Hepatocyte (in vitro differentiated cells): Measurements from ENCODE around the gene RNASEL.

ENCODE experiments used
- CTCF ChIP-seq: fragments of 200-600 bp; sonication (generic); IDR thresholded peaks from 2 replicates; pipeline ENCODE4 v1.5.1; 2016; ENCODE audit warnings: antibody characterized with exemption, mild to moderate bottlenecking; ENCODE audit not compliant: poor library complexity
- EZH2 ChIP-seq: fragments of 200-600 bp; sonication (generic); IDR thresholded peaks from 2 replicates; pipeline ENCODE4 v1.6.1; 2016; ENCODE audit warnings: antibody characterized with exemption, mild to moderate bottlenecking, borderline replicate concordance
- EZH2phosphoT487 ChIP-seq: fragments of 200-600 bp; sonication (generic); IDR thresholded peaks from one replicate; pipeline ENCODE4 v1.6.1; 2018; ENCODE audit warnings: antibody characterized with exemption, mild to moderate bottlenecking, low read depth, moderate library complexity; ENCODE audit not compliant: unreplicated experiment, severe bottlenecking

- TF ChIP-seq EZH2 (no peak), CTCF (no peak), EZH2phosphoT487 (no peak)
These were observed 13.4 kb downstream of the RNASEL start for GRCh38 chr1:182575540-182576149.
